HEK293 (cell line): Measurements from ENCODE around the gene CCDC38.

Experiments
- GLIS1 ChIP-seq: fragments of 450-650 bp; formaldehyde crosslinking; IDR thresholded peaks from 2 replicates; pipeline ENCODE4 v1.5.1; 2016; ENCODE audit warnings: missing biosample characterization, missing genetic modification characterization
- KLF16 ChIP-seq: fragments of 450-650 bp; formaldehyde crosslinking; IDR thresholded peaks from 2 replicates; pipeline ENCODE4 v1.5.1; 2017; ENCODE audit warnings: missing biosample characterization, missing genetic modification characterization
- MZF1 ChIP-seq: fragments of 450-650 bp; formaldehyde crosslinking; IDR thresholded peaks from 2 replicates; pipeline ENCODE4 v1.5.1; 2017; ENCODE audit warnings: missing biosample characterization, missing genetic modification characterization, borderline replicate concordance
- OVOL3 ChIP-seq: fragments of 450-650 bp; formaldehyde crosslinking; IDR thresholded peaks from 2 replicates; pipeline ENCODE4 v1.5.1; 2016; ENCODE audit warnings: missing biosample characterization, missing genetic modification characterization
- SALL2 ChIP-seq: fragments of 450-650 bp; formaldehyde crosslinking; IDR thresholded peaks from 2 replicates; pipeline ENCODE4 v1.5.0; 2017; ENCODE audit warnings: missing biosample characterization, mild to moderate bottlenecking, missing genetic modification characterization, borderline replicate concordance
- ZFP69B ChIP-seq: fragments of 450-650 bp; formaldehyde crosslinking; IDR thresholded peaks from 2 replicates; pipeline ENCODE4 v1.5.1; 2016; ENCODE audit warnings: missing biosample characterization, missing genetic modification characterization
- ZNF121 ChIP-seq: fragments of 450-650 bp; formaldehyde crosslinking; IDR thresholded peaks from 2 replicates; pipeline ENCODE4 v1.5.1; 2016; ENCODE audit warnings: missing biosample characterization, missing genetic modification characterization
- ZNF19 ChIP-seq: fragments of 450-650 bp; formaldehyde crosslinking; IDR thresholded peaks from 2 replicates; pipeline ENCODE4; 2016; ENCODE audit warnings: missing biosample characterization, missing genetic modification characterization, low read depth
- ZNF266 ChIP-seq: fragments of 450-650 bp; formaldehyde crosslinking; IDR thresholded peaks from 2 replicates; pipeline ENCODE4 v1.5.1; 2016; ENCODE audit warnings: missing biosample characterization, missing genetic modification characterization, low read depth
- ZNF274 ChIP-seq, 2 experiments: fragments of 200-500 bp in 1 of 2; fragments of 450-650 bp in 1 of 2; sonication (Bioruptor generic) in 1 of 2; formaldehyde crosslinking in 1 of 2; IDR thresholded peaks; 2 replicates each; pipeline versions ENCODE4 v1.5.1 to v1.6.1; 2014 to 2016; ENCODE audit warnings: borderline replicate concordance in 1 of 2, inconsistent platforms in 1 of 2, low read length in 1 of 2, missing biosample characterization in 1 of 2, missing genetic modification characterization in 1 of 2
- ZNF391 ChIP-seq: fragments of 450-650 bp; formaldehyde crosslinking; IDR thresholded peaks from 2 replicates; pipeline ENCODE4 v1.5.1; 2016; ENCODE audit warnings: low read depth, missing biosample characterization, missing genetic modification characterization, borderline replicate concordance
- ZNF433 ChIP-seq: fragments of 450-650 bp; formaldehyde crosslinking; IDR thresholded peaks from 2 replicates; pipeline ENCODE4 v1.5.1; 2016; ENCODE audit warnings: missing biosample characterization, missing genetic modification characterization, low read depth
- ZNF501 ChIP-seq: fragments of 450-650 bp; formaldehyde crosslinking; IDR thresholded peaks from 2 replicates; pipeline ENCODE4 v1.5.1; 2016; ENCODE audit warnings: missing biosample characterization, missing genetic modification characterization
- ZNF544 ChIP-seq: fragments of 450-650 bp; formaldehyde crosslinking; IDR thresholded peaks from 2 replicates; pipeline ENCODE4 v1.5.0; 2017; ENCODE audit warnings: missing biosample characterization, missing genetic modification characterization
- ZNF610 ChIP-seq: fragments of 450-650 bp; formaldehyde crosslinking; IDR thresholded peaks from 2 replicates; pipeline ENCODE4 v1.5.1; 2016; ENCODE audit warnings: missing biosample characterization, missing genetic modification characterization, borderline replicate concordance
- ZNF768 ChIP-seq: fragments of 450-650 bp; formaldehyde crosslinking; IDR thresholded peaks from 2 replicates; pipeline ENCODE4 v1.5.1; 2018; ENCODE audit warnings: missing biosample characterization, mild to moderate bottlenecking, missing genetic modification characterization
- ZSCAN16 ChIP-seq: fragments of 450-650 bp; formaldehyde crosslinking; IDR thresholded peaks from 2 replicates; pipeline ENCODE4 v1.5.1; 2016; ENCODE audit warnings: missing biosample characterization, missing genetic modification characterization
- TF ChIP-seq, protein P1 (sequence below): fragments of 450-650 bp; formaldehyde crosslinking; IDR thresholded peaks from 2 replicates; pipeline ENCODE4 v1.5.1; 2016; ENCODE audit warnings: missing biosample characterization, missing genetic modification characterization, borderline replicate concordance
- TF ChIP-seq, protein P2 (sequence below): fragments of 450-650 bp; formaldehyde crosslinking; IDR thresholded peaks from 2 replicates; pipeline ENCODE4 v1.5.1; 2016; ENCODE audit warnings: missing biosample characterization, missing genetic modification characterization
- TF ChIP-seq, protein P3 (sequence below): fragments of 450-650 bp; formaldehyde crosslinking; IDR thresholded peaks from 2 replicates; pipeline ENCODE4 v1.5.1; 2016; ENCODE audit warnings: missing biosample characterization, missing genetic modification characterization, low read depth
- TF ChIP-seq, protein P4 (sequence below): fragments of 450-650 bp; formaldehyde crosslinking; IDR thresholded peaks from 2 replicates; pipeline ENCODE4 v1.5.1; 2016; ENCODE audit warnings: missing biosample characterization, missing genetic modification characterization
- TF ChIP-seq, protein P5 (sequence below): fragments of 450-650 bp; formaldehyde crosslinking; IDR thresholded peaks from 2 replicates; pipeline ENCODE4 v1.5.1; 2017; ENCODE audit warnings: missing biosample characterization, missing genetic modification characterization
- TF ChIP-seq, protein P6 (sequence below): fragments of 450-650 bp; IDR thresholded peaks from 2 replicates; pipeline ENCODE4 v1.5.1; 2018; ENCODE audit warnings: missing biosample characterization, mild to moderate bottlenecking, missing genetic modification characterization
- TF ChIP-seq, protein P7 (sequence below): fragments of 450-650 bp; formaldehyde crosslinking; IDR thresholded peaks from 2 replicates; pipeline ENCODE4 v1.5.1; 2016; ENCODE audit warnings: missing biosample characterization, missing genetic modification characterization

The CCDC38 gene

DNA sequence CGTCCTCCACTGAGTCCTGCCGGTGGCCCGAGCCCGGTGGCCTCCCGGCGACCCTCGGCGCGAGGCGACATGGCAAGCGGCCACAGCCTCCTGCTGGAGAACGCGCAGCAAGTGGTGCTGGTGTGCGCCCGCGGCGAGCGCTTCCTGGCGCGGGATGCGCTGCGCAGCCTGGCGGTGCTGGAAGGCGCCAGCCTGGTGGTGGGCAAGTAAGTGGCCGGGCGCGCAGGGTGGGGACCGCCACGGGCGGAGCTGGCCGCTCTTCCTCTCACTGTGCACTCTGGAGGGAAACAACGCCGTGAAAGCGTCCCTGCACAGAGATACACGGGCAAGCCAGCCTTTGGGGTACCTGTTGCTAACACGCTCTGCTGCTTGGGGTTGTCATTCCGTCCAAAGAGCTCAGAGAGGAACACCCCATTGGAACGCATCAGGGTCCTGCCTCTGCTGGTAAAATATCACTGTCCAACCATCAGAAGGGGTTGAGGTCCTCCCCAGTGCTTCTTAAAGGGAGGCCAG lies 972 bp upstream of the CCDC38 start, which contains the start of gene AMDHD1 (continued):
- TF ChIP-seq, protein P1, sequence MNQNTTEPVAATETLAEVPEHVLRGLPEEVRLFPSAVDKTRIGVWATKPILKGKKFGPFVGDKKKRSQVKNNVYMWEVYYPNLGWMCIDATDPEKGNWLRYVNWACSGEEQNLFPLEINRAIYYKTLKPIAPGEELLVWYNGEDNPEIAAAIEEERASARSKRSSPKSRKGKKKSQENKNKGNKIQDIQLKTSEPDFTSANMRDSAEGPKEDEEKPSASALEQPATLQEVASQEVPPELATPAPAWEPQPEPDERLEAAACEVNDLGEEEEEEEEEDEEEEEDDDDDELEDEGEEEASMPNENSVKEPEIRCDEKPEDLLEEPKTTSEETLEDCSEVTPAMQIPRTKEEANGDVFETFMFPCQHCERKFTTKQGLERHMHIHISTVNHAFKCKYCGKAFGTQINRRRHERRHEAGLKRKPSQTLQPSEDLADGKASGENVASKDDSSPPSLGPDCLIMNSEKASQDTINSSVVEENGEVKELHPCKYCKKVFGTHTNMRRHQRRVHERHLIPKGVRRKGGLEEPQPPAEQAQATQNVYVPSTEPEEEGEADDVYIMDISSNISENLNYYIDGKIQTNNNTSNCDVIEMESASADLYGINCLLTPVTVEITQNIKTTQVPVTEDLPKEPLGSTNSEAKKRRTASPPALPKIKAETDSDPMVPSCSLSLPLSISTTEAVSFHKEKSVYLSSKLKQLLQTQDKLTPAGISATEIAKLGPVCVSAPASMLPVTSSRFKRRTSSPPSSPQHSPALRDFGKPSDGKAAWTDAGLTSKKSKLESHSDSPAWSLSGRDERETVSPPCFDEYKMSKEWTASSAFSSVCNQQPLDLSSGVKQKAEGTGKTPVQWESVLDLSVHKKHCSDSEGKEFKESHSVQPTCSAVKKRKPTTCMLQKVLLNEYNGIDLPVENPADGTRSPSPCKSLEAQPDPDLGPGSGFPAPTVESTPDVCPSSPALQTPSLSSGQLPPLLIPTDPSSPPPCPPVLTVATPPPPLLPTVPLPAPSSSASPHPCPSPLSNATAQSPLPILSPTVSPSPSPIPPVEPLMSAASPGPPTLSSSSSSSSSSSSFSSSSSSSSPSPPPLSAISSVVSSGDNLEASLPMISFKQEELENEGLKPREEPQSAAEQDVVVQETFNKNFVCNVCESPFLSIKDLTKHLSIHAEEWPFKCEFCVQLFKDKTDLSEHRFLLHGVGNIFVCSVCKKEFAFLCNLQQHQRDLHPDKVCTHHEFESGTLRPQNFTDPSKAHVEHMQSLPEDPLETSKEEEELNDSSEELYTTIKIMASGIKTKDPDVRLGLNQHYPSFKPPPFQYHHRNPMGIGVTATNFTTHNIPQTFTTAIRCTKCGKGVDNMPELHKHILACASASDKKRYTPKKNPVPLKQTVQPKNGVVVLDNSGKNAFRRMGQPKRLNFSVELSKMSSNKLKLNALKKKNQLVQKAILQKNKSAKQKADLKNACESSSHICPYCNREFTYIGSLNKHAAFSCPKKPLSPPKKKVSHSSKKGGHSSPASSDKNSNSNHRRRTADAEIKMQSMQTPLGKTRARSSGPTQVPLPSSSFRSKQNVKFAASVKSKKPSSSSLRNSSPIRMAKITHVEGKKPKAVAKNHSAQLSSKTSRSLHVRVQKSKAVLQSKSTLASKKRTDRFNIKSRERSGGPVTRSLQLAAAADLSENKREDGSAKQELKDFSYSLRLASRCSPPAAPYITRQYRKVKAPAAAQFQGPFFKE (tag by site-specific recombination): no peak
- no peak for TF ChIP-seq ZNF274 (IDR thresholded peaks at IDR 0.05; ENCODE audit: low read length)
- TF ChIP-seq ZNF274 (tag by site-specific recombination; IDR thresholded peaks at IDR 0.05; ENCODE audit: borderline replicate concordance): no peak
- TF ChIP-seq, protein P2, sequence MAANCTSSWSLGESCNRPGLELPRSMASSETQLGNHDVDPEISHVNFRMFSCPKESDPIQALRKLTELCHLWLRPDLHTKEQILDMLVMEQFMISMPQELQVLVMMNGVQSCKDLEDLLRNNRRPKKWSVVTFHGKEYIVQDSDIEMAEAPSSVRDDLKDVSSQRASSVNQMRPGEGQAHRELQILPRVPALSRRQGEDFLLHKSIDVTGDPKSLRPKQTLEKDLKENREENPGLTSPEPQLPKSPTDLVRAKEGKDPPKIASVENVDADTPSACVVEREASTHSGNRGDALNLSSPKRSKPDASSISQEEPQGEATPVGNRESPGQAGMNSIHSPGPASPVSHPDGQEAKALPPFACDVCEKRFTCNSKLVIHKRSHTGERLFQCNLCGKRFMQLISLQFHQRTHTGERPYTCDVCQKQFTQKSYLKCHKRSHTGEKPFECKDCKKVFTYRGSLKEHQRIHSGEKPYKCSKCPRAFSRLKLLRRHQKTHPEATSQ (tag by site-specific recombination): no peak
- no peak for TF ChIP-seq ZNF610 (tag by site-specific recombination)
- peak; percentile 79 for TF ChIP-seq ZFP69B
- TF ChIP-seq, protein P3, sequence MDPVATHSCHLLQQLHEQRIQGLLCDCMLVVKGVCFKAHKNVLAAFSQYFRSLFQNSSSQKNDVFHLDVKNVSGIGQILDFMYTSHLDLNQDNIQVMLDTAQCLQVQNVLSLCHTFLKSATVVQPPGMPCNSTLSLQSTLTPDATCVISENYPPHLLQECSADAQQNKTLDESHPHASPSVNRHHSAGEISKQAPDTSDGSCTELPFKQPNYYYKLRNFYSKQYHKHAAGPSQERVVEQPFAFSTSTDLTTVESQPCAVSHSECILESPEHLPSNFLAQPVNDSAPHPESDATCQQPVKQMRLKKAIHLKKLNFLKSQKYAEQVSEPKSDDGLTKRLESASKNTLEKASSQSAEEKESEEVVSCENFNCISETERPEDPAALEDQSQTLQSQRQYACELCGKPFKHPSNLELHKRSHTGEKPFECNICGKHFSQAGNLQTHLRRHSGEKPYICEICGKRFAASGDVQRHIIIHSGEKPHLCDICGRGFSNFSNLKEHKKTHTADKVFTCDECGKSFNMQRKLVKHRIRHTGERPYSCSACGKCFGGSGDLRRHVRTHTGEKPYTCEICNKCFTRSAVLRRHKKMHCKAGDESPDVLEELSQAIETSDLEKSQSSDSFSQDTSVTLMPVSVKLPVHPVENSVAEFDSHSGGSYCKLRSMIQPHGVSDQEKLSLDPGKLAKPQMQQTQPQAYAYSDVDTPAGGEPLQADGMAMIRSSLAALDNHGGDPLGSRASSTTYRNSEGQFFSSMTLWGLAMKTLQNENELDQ (tag by site-specific recombination): no peak
- TF ChIP-seq KLF16 (tag by site-specific recombination): no peak
- TF ChIP-seq ZNF19 (tag by site-specific recombination): no peak
- TF ChIP-seq, protein P4, sequence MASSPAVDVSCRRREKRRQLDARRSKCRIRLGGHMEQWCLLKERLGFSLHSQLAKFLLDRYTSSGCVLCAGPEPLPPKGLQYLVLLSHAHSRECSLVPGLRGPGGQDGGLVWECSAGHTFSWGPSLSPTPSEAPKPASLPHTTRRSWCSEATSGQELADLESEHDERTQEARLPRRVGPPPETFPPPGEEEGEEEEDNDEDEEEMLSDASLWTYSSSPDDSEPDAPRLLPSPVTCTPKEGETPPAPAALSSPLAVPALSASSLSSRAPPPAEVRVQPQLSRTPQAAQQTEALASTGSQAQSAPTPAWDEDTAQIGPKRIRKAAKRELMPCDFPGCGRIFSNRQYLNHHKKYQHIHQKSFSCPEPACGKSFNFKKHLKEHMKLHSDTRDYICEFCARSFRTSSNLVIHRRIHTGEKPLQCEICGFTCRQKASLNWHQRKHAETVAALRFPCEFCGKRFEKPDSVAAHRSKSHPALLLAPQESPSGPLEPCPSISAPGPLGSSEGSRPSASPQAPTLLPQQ (tag by site-specific recombination): peak; percentile 92
- TF ChIP-seq GLIS1 (tag by site-specific recombination): peak; percentile 4
- TF ChIP-seq, protein P5, sequence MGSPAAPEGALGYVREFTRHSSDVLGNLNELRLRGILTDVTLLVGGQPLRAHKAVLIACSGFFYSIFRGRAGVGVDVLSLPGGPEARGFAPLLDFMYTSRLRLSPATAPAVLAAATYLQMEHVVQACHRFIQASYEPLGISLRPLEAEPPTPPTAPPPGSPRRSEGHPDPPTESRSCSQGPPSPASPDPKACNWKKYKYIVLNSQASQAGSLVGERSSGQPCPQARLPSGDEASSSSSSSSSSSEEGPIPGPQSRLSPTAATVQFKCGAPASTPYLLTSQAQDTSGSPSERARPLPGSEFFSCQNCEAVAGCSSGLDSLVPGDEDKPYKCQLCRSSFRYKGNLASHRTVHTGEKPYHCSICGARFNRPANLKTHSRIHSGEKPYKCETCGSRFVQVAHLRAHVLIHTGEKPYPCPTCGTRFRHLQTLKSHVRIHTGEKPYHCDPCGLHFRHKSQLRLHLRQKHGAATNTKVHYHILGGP (tag by site-specific recombination): no peak
- TF ChIP-seq ZSCAN16 (tag by site-specific recombination): no peak
- no peak for TF ChIP-seq ZNF768 (tag by site-specific recombination)
- TF ChIP-seq ZNF544 (tag by site-specific recombination): no peak
- TF ChIP-seq, protein P6, sequence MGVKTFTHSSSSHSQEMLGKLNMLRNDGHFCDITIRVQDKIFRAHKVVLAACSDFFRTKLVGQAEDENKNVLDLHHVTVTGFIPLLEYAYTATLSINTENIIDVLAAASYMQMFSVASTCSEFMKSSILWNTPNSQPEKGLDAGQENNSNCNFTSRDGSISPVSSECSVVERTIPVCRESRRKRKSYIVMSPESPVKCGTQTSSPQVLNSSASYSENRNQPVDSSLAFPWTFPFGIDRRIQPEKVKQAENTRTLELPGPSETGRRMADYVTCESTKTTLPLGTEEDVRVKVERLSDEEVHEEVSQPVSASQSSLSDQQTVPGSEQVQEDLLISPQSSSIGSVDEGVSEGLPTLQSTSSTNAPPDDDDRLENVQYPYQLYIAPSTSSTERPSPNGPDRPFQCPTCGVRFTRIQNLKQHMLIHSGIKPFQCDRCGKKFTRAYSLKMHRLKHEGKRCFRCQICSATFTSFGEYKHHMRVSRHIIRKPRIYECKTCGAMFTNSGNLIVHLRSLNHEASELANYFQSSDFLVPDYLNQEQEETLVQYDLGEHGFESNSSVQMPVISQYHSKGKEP: no peak
- TF ChIP-seq ZNF501: no peak
- no peak for TF ChIP-seq OVOL3 (tag by site-specific recombination)
- TF ChIP-seq ZNF121 (tag by site-specific recombination): no peak
- no peak for TF ChIP-seq ZNF266 (tag by site-specific recombination)
- no peak for TF ChIP-seq MZF1 (tag by site-specific recombination)
- TF ChIP-seq ZNF433 (tag by site-specific recombination): no peak
- TF ChIP-seq ZNF391: no peak
- TF ChIP-seq, protein P7, sequence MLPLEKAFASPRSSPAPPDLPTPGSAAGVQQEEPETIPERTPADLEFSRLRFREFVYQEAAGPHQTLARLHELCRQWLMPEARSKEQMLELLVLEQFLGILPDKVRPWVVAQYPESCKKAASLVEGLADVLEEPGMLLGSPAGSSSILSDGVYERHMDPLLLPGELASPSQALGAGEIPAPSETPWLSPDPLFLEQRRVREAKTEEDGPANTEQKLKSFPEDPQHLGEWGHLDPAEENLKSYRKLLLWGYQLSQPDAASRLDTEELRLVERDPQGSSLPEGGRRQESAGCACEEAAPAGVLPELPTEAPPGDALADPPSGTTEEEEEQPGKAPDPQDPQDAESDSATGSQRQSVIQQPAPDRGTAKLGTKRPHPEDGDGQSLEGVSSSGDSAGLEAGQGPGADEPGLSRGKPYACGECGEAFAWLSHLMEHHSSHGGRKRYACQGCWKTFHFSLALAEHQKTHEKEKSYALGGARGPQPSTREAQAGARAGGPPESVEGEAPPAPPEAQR (tag by site-specific recombination): no peak
- TF ChIP-seq SALL2: no peak
